Activated CD4-positive, CD25-positive, alpha-beta regulatory T cell treated with anti-CD3 and anti-CD28 coated beads, Interleukin-2, amount 50 U/mL, for 24 hours (primary cell): ENCODE data around the gene SLC43A1.

Experiments used
- ATAC-seq, 2 donors: fragments of 150-1000 bp; cut with Tn5 transposase; one replicate each; pipeline ENCODE4 v1.10.0; 2021; ENCODE audit warnings: mild to moderate bottlenecking in 1 of 2, moderate library complexity in 1 of 2

Gene SLC43A1

GRCh38 chr11:57527056-57527631 is 11.6 kb upstream of the SLC43A1 start:
- ATAC-seq: no peak

DNA sequence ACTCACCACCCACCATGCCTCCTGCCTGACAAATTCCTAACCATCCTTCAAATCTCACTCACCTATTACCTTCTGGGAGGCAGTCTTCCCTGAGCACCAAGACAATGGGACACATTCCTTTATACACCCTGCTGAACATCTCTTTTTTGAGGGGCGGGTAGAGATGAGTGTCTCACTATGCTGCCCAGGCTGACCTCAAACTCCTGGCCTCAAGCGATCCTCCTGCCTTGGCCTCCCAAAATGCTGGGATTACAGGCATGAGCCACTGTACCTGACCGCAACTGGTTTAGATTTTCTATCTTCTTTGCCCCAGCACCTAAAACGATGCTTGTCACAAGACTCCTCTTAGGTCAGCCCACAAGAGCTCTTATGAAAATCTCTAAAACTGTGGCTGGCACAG is 7.9 kb upstream of the SLC43A1 start:
- no peak for ATAC-seq

DNA sequence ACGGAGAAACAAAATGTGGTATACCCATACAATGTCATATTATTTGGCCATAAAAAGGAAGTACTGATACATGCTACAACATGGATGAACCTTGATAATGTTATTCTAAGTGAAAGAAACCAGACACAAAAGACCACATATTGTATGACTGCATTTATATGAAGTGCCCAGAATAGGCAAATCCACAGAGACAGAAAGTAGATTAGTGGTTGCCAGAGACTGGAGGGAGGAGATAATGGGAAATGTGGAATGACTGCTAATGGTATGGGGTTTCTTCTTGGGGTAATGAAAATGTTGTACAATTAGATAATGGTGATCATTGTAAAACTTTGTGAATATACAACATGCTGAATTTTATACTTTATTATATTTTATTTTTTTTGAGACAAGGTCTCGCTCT is 5.6 kb upstream of the SLC43A1 start:
- ATAC-seq: no peak

DNA sequence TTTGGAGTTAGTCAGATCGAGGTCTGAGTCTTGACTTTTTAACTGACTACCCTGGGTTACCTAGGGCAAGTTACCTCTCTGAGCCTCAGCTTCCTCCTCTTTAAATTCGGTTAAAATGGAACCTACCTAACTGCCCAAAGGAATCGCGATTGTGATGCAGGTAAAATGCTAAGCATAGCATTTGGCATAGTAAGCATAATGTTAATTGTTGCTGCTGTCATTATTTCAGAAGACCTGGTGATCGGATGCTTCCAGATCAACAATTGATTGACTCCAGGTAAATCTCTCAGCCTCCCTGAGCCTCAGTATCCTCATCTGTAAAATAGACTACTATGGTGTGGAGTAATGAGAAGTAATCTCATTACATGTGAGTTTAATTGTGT is 550 bp upstream of the SLC43A1 start:
- no peak for ATAC-seq

- peak; percentile 44 to 51 for ATAC-seq
Measured at GRCh38 chr11:57514538-57515331, 767 bp downstream of the SLC43A1 start.

DNA sequence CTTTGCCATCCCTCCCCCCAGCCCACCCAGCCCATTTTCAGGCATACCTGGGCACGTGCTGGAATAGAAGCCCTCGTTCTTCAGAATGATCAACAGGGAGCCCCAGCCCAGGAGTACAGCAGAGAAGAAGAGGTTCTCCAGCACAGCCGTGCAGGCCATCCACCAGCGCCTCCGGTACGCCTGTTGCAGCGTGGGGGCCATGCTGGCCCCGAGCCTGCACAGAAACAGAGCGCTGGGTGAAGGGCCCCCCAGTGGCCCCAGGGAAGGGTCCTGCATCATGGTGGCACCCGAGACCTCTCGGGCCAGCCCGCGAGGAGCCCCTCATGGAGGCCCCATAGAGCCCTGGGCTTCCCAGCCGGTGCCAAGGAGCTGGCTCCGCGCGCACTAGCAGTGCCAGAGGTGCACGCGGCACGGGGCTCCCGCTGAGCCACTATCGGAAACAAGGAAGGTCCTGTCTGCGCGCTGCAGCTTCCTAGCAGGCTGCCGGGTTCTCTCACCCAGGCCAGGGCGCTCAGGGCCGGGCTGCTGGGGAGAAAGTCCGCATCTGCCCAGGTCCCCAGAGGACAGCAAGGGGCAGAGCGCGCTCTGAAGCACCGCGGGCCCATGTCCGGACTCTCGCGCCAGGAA is 1.5 kb downstream of the SLC43A1 start:
- peak; percentile 32 to 39 for ATAC-seq

- no peak for ATAC-seq
Measured at GRCh38 chr11:57513452-57513795, 2.1 kb downstream of the SLC43A1 start.

DNA sequence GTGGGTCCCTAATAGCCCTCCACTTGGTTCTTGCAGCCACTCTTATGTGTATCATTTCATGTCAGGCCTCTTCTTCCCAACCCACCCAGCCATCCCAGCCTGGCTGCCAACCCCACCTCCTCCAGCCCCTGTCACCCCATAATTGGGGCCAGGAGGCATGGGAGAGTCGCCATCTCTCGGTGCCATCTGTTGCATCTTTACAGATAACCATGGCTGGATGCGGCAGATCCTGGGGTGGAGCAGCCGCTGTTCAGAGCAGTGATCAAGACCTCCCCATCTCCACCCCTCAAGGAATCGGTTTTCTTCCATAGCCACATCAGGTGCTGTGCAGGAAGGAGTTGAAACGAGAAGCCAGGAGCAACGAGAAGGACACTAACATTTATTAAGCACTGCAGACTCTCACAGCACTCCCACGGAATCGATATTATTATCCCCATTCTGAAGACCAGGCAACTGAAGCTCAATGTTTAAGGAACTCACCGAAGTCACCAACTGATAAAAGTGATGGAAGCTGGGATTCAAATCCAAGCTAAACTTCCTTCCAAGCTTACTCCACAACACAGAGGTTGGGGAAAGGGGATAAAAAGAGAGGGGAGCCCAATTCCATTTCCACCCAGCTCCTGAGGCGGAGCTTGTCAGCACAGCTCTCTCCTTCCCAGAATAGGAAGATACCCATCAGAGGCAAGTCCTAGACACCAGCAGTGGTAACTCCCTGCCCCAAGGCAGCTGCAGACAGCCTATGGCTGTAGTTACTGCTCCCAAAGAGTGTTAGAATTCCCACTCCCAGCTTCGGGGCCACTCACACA is 2.7 kb downstream of the SLC43A1 start:
- ATAC-seq: no peak

DNA sequence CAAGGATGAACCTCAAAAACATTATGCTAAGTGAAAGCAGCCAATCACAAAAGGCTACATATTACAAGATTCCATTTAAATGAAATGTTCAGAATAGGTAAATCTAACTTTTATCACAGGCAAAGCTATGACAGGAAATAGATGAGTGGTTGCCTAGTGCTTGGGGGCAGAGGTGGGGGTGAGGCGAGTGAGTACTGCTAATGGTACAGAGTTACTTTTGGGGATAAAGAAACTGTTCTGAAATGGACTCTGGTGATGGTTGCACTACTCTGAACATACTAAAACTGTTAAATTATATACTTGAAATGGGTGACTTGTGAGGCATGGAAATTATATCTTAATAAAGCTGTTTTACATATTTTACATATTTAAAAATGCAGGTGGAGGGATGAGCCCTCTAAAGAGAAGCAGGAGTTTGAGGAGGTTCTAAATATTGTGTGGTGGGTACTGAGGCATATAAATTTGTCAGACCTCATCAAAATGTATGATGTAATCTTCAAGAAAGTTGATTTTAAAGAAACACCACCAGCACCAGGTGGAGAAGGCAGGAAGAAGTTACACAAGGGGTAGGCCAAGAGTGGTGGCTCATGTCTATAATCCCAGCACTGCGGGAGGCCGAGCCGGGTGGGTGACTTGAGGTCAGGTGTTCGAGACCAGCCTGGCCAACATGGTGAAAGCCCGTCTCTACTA is 3.6 kb downstream of the SLC43A1 start:
- no peak for ATAC-seq

GRCh38 chr11:57508341-57509170 is 6.9 kb downstream of the SLC43A1 start:
- ATAC-seq: no peak

- no peak for ATAC-seq
Measured at GRCh38 chr11:57506522-57506921, 9.0 kb downstream of the SLC43A1 start.

DNA sequence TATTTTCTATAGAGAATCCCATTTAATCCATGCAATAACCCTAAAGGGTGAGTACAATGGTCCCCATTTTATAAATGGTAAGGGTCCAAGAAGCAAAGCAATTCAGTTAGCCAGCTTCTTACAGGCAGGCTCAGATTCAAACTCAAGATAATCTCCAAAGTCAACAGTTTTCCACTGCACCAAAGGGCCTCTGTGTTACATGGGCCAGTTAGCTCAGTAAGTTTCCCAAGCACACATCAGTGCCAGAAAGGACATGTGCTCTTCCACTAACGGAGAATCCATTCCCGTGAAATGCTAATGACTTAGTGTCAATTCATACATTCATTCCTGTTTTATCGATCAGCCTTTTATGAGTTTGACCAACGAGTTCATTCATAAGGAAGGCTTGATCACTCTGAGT is 11.0 kb downstream of the SLC43A1 start:
- ATAC-seq: no peak

GRCh38 chr11:57502870-57503269 is 12.6 kb downstream of the SLC43A1 start:
- no peak for ATAC-seq

DNA sequence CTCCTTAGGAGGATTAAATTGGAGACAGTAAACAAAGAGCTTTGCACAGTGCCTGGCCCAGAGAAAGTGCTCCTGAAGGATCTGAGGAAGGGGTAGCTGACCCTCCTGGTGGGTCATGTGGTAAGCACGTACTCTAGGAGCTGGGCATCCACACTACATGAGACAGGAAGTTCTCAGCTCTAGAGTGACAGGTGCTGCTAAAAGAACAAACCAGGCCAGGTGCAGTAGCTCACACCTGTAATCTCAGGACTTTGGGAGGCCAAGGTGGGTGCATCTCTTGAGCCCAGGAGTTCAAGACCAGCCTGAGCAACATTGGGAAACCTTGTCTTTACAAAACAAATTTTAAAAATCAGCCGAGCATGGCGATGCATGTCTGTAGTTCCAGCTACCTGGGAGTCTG is 13.1 kb downstream of the SLC43A1 start:
- ATAC-seq: no peak

- no peak for ATAC-seq
Measured at GRCh38 chr11:57501953-57502352, 13.5 kb downstream of the SLC43A1 start.

DNA sequence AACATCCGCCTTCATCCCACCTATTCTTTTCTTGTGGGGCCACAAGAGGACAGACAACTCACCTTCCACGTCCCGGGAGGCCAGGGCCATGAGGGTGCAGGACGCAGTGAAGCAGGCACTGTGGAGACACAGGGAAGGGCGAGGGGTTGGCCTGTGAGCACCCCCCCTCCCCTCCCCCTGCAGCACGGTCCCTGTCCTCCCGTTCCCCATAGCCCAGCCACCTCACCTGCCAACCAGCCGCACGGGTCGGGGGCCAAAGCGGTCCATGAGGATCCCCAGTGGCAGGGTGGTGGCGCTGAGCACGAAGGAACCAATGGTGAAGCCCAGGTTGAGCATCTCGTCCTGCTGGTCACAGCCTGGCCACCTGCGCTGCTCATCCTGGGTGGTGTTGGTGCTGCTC is 14.6 kb downstream of the SLC43A1 start:
- no peak for ATAC-seq

DNA sequence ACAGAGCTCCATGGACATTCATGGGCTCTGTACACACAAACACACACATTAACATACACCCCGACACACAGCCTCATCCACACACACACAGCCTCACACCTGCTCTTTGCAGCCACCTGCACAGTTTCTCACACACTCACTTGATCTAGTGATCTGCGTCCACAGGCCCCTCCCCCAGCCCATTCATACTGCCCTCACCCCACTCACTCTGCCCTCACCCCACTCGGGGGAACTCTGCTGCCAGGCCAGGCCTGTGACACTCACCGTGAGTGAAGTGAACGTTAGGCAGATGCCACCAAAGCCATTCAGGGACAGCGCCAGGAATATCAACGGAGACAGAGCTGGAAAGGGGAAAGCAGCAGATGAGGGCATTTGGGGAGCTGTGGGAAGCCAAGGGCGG is 15.0 kb downstream of the SLC43A1 start:
- no peak for ATAC-seq

DNA sequence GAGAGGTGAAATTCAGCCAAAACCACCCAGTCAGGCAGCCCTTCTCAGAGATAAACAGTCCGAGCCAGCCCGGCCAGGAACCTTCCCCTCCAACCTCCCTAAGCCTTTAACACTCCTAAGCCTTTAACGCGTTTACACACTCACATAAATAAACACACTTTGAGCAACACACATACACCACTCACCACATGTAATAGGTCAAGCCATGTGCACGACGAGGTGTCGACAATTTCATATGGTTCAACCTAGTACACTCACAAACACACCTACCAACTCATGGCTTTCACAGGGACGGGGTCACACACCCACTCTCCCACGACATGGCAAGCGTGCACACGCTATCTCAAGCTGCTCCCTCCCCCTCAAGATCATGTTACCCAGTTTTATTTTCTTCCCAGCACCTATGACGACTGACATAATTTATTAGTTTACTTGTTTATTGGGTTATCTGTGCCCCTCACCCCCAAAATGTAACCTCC is 15.5 kb downstream of the SLC43A1 start:
- no peak for ATAC-seq

DNA sequence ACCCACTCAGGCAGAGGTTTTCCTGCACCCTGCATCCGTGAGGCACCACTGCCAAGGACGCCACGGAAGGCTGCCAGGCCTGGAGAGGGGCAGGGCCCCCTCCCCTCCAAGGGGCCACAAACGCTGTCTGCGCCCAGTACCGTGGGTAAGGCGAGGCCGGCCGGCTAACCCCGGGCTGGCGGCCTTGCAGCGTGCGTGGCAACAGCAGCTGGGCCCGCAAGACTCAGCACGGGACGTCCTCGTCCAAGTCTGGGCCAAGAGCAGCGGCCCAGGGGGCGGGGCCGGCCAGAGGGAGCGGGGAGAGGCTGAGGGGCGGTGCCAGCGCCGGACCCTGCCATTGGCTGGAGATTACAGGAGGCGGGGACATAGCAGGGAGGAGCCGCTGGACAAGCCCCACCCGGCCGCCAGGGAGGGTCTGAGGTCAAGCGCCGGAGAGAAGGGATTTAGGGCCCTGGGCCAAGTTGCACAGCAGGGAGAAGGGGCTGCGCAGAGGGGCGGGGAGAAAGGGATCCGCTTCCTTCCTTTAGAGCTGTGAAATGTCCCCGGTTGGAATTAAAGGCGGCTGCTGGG is 16.0 kb downstream of the SLC43A1 start:
- ATAC-seq: peak in 1 of 2 donors; percentile 46

- ATAC-seq: no peak
Measured at GRCh38 chr11:57498540-57498939, 17.0 kb downstream of the SLC43A1 start.
